ENCODE data around the gene EIF4E3. TPM values are rescaled to one million over a fixed set of nuclear protein-coding genes. Genes with fewer than 3 reads are reported as not detected.

The EIF4E3 gene
- total RNA-seq, 1 donor from 2014 or later, result 20.3 TPM

DNA sequence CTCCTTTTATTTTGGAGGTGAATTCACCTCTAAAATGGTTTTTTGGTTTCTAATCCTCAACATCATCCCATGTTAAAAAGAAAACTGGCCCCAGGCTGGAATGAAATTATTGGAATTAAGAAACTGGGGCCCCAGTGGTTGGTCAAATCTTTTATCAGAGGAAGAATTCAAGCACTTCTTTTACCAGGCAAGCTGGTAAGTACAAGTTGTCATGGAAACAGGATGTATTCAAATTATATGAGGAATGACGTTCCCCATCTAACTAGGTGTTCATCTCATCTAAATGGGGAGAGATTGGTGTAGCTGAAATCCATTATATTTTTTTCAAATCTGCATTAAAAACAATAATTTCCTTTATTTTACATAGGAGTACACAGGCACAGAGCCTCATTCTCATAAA is 9.7 kb upstream of the EIF4E3 start:
- no peaks in the 10 kb centered on the region for H3K36me3 Mint-ChIP-seq (ENCODE audit: low read depth)
- peaks cover 12% of the 10 kb centered on the region for H3K9me3 Mint-ChIP-seq
- intact Hi-C loops (cut with micrococcal nuclease), result no loop called here
- DNase-seq, result peak; percentile 22
- peaks cover 36% of the 10 kb centered on the region for H3K27me3 Mint-ChIP-seq
- no peak overlapping the region for H3K4me3 Mint-ChIP-seq
- no peak overlapping the region for H3K27ac Mint-ChIP-seq
- H3K4me1 Mint-ChIP-seq, result peaks cover 13% of the 10 kb centered on the region

DNA sequence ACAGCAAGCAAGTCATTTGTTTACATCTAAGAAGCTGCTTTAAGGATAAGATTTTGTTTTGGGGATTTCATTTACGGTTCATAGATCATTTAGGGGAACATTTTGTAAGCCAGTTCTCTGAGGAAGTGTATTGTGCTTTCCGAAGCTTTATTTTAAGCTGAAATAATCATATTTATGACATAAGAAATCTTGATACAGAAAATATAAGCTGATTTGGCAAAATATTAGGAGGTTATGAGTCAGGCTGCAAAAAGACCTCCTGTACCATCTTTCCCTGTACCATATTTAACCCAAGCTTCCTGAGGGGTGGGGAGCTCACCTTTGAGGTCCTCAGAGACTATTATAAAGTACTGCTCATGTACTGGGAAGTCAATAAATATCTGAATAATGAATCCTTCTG is 8.1 kb upstream of the EIF4E3 start:
- intact Hi-C loops (cut with micrococcal nuclease), result no loop called here
- H3K4me1 Mint-ChIP-seq, result peaks cover 27% of the 10 kb centered on the region

DNA sequence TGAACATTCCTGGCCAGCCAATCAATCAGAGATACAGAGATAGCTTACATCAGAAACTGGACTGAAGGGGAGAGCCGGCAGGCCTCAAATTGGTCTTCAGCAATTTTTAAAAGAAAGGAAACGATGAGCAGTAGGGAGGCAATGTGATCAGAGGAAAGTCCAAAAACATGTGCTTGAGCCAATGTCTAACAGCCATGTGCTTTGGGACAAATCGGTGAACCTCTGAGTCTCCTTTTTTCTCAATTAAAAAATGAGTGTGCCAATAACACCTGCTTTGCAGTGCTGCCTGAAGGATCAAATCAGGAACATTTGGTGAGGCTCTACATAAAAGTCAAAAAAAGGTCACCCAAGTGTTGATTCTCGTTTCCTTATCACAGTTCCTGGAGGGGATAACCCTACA is 7.4 kb upstream of the EIF4E3 start:
- intact Hi-C loops (cut with micrococcal nuclease), result no loop called here

More for the DNA sequence above, 8.1 kb upstream of the EIF4E3 start:
- Mint-ChIP-seq H3K4me3 (no peak overlapping the region), H3K9me3 (peaks cover 8% of the 10 kb centered on the region), H3K36me3 (ENCODE audit: low read depth) (no peaks in the 10 kb centered on the region), H3K27me3 (peaks cover 28% of the 10 kb centered on the region), H3K27ac (no peak overlapping the region)
- peak; percentile 19 for DNase-seq

DNA sequence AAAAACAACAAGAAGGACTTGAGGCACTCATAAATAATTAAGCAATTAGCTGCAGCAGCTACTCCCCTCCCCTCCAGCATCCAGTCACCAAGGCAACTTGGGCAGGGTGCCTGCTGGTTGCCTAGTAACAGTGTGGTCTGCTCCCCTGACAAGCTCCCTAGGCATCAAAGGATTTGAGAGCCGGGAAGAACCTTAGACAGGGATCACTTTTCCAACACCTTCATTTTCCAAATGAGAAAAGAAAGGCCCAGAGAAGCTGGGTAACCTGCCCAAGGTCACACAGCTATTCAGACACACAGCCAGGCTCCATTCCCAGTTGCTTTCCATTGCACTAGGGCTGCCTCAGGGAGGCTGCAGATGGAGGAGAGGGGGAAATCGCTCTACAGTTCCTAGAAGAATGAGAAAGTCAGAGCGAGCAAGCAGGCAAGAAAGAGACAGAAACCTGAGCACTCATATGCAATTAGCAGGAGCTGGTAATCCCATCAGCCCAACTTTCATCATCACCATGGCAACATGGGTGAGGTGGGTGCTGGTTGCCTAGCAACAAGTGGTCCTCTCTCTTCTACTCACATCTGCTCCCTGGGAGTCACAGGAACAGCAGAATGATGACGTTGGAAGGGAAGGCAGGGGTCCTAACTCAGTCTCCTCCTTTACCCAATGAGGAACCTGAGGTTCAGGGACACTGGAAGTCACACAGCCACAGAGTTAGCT is 3.6 kb upstream of the EIF4E3 start:
- Mint-ChIP-seq H3K4me1 (peaks cover 48% of the 10 kb centered on the region), H3K27ac (no peak overlapping the region), H3K27me3 (no peaks in the 10 kb centered on the region), H3K4me3 (no peak overlapping the region), H3K9me3 (no peaks in the 10 kb centered on the region), H3K36me3 (ENCODE audit: low read depth) (no peaks in the 10 kb centered on the region)
- intact Hi-C loops (cut with micrococcal nuclease), result loop anchor here (10.0 kb wide), 4 partner anchors 406 to 1266 kb away; partner anchors contain the start of gene PPP4R2
- DNase-seq, result peak; percentile 81

More for the DNA sequence above, 7.4 kb upstream of the EIF4E3 start:
- H3K27ac Mint-ChIP-seq, result no peak overlapping the region
- peaks cover 7% of the 10 kb centered on the region for H3K9me3 Mint-ChIP-seq
- peak; percentile 51 for DNase-seq
- H3K27me3 Mint-ChIP-seq, result peaks cover 21% of the 10 kb centered on the region
- no peaks in the 10 kb centered on the region for H3K36me3 Mint-ChIP-seq (ENCODE audit: low read depth)
- H3K4me1 Mint-ChIP-seq, result peaks cover 29% of the 10 kb centered on the region
- no peak overlapping the region for H3K4me3 Mint-ChIP-seq

DNA sequence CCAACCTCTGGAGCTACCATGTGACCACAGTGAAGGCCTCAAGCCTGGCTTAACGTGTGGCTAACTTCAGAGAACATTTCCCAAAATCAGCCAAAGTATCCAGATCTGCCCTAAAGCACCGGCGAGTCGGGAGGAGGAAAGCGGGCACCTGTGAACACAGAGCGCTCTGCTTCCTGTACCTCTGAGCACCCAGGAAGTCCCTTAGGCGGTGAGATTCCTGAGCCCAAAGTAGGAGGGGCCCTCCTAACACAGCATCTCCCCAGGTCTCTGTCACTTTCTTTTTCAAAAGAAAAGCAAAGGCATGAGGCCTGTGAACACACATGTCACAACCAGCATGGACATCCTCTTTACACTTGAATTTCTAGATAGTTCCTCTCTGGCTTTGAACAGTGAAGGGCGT is 944 bp upstream of the EIF4E3 start:
- intact Hi-C loops (cut with micrococcal nuclease), result loop anchor here (10.0 kb wide), 4 partner anchors 409 to 1269 kb away; partner anchors contain the start of gene PPP4R2
- Mint-ChIP-seq H3K4me1 (peaks cover 69% of the 10 kb centered on the region), H3K36me3 (ENCODE audit: low read depth) (peaks cover 2% of the 10 kb centered on the region), H3K9me3 (no peaks in the 10 kb centered on the region), H3K27me3 (no peaks in the 10 kb centered on the region), H3K4me3 (peak overlapping the region; percentile 96), H3K27ac (peak overlapping the region; percentile 94)
- peak; percentile 89 for DNase-seq

DNA sequence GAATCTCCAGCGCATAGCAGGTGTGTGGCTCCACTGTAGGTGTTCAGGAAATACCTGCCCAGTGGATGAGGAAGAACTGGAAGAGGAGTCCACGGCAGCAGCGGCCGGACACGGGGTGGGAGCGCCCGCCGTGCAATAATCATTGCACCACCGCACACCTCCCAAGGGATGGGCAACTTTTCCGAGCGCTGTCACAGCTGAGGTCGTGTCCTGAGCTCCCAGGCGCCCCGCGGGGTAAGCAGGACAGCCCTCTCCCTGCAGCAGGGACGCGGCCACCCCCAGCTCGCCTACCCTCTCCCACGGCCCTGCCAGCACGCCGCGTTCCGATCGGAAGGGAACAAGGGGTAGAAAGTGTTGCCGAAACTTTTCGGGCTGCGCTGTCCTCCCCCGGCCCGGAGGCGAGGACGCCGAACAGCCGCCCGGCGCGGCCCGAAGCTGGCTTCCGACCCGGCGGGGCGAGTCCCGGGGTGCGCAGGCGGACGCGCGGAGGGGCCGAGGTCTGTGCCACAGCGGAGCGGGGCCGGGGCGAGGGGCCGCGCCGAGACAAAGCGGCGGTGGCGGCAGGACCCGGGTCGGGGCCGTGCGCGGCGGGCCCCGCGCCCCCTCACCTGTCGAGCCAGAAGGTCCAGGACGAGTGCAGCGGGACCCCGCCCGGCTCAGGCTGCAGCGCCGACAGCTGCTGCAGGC is 475 bp downstream of the EIF4E3 start:
- peak; percentile 83 for DNase-seq
- Mint-ChIP-seq H3K27ac (peak overlapping the region; percentile 86), H3K27me3 (no peaks in the 10 kb centered on the region), H3K4me3 (peak overlapping the region; percentile 85), H3K4me1 (peaks cover 66% of the 10 kb centered on the region), H3K9me3 (no peaks in the 10 kb centered on the region), H3K36me3 (ENCODE audit: low read depth) (peaks cover 10% of the 10 kb centered on the region)
- intact Hi-C loops (cut with micrococcal nuclease), result loop anchor here (1.0 to 10.0 kb wide), 11 partner anchors 148 to 1305 kb away; partner anchors contain the start of genes PPP4R2, RYBP and SHQ1

DNA sequence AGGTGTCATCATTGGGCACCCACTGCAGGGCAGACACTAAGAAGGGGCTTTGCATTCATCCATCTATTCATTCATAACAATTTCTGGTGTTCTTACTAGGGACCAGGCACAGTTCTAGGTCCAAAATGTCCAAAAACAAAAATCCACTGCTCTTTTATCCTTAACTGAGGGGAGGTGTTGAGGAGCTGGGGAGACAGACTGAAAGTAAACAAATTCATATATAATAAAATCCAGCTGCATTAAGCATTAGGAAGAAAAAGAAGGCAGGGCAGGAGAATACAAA is 1.1 kb downstream of the EIF4E3 start:
- Mint-ChIP-seq H3K4me3 (peak overlapping the region; percentile 85), H3K9me3 (no peaks in the 10 kb centered on the region), H3K27ac (peak overlapping the region; percentile 86), H3K27me3 (no peaks in the 10 kb centered on the region), H3K36me3 (ENCODE audit: low read depth) (peaks cover 15% of the 10 kb centered on the region), H3K4me1 (peaks cover 65% of the 10 kb centered on the region)
- intact Hi-C loops (cut with micrococcal nuclease), result loop anchor here (1.0 to 10.0 kb wide), 11 partner anchors 148 to 1305 kb away; partner anchors contain the start of genes PPP4R2, RYBP and SHQ1
- peak; percentile 65 for DNase-seq

DNA sequence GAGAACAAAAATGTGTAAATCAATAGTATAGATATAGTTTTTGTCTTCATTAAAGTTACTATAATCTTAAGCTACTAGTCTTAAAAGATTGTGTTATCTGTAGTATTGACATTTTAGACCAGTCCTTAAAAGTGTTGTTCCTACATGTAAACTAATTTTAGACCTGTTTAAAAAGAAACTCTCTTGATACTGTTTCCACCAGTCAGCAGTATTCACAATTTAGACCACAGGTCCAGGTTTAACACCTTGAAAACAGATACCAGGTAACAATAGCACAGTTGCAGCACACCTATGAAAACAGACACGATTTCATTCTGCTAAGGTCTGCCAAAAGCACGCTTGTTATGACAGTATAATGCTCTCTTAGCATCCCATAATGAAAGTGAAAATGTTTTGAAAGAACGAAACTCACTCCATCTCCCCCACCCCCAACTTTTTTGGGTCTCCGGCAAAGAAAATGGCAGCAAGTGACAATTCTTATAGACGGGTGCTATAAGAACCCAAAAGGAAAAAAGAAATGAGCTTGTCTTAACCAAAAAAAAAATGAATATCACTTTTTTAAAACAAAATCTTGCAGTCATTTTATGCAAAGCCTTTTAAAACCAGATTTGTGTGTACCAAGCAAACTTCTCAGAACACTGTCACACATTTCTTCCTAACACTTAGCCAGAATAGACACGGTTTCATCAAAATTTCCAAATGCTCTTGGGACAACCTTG is 1.6 kb downstream of the EIF4E3 start:
- Mint-ChIP-seq H3K27me3 (no peaks in the 10 kb centered on the region), H3K4me1 (peaks cover 66% of the 10 kb centered on the region)

DNA sequence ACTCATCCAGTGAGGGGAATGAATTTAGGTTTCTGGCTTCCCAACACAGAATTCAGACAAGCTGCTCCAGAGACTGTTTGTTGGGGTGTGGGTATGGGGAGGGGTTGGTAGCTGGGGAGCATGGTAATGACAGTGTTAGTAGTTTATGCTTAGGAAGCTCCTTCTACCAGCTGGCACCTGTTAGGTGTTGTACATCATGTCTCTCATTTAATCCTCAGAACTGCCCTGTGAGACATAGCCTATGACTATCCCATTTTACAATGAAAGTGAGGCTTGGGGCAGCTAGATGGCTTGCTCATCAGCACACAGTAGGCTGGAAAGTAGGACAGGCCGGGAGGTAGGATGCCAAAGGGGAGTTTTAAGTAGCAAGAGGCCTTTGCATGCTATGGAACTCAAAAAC is 2.5 kb downstream of the EIF4E3 start:
- Mint-ChIP-seq H3K9me3 (no peaks in the 10 kb centered on the region), H3K27me3 (no peaks in the 10 kb centered on the region), H3K4me1 (peaks cover 68% of the 10 kb centered on the region), H3K27ac (peak overlapping the region; percentile 77), H3K4me3 (peak overlapping the region; percentile 75), H3K36me3 (ENCODE audit: low read depth) (peaks cover 22% of the 10 kb centered on the region)
- DNase-seq, result peak; percentile 64
- intact Hi-C loops (cut with micrococcal nuclease), result loop anchor here (1.0 to 10.0 kb wide), 12 partner anchors 11 to 1272 kb away; partner anchors contain the start of genes PPP4R2, RYBP and SHQ1

More for the DNA sequence above, 1.6 kb downstream of the EIF4E3 start:
- no peaks in the 10 kb centered on the region for H3K9me3 Mint-ChIP-seq
- DNase-seq, result peak; percentile 92
- peak overlapping the region; percentile 85 for H3K4me3 Mint-ChIP-seq
- H3K27ac Mint-ChIP-seq, result peak overlapping the region; percentile 86
- intact Hi-C loops (cut with micrococcal nuclease), result loop anchor here (1.0 to 10.0 kb wide), 13 partner anchors 12 to 1306 kb away; partner anchors contain the start of genes PPP4R2, RYBP and SHQ1
- peaks cover 19% of the 10 kb centered on the region for H3K36me3 Mint-ChIP-seq (ENCODE audit: low read depth)

DNA sequence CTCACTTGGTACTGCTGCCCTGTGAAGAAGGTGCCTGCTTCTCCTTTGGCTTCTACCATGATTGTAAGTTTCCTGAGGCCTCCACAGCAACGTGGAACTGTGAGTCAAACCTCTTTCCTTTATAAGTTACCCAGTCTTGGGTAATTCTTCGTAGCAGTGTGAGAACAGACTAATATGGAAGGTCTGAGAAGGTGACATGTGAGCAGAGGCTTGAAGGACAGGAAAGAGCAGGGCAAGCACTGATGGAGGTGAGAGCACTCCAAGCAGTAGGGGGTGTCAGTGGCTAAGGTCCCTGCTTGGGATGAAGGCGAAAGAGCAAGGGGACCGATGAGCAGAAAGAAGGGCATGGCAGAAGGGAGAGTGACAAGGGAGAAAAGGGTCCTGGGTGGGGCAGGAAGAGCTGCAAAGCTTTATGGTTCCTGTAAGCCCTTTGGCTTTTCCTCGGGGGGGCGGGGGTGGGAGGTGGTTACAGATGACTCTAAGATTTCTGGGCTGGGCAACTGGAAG is 3.5 kb downstream of the EIF4E3 start:
- peak; percentile 79 for DNase-seq
- H3K36me3 Mint-ChIP-seq (ENCODE audit: low read depth), result peaks cover 22% of the 10 kb centered on the region

DNA sequence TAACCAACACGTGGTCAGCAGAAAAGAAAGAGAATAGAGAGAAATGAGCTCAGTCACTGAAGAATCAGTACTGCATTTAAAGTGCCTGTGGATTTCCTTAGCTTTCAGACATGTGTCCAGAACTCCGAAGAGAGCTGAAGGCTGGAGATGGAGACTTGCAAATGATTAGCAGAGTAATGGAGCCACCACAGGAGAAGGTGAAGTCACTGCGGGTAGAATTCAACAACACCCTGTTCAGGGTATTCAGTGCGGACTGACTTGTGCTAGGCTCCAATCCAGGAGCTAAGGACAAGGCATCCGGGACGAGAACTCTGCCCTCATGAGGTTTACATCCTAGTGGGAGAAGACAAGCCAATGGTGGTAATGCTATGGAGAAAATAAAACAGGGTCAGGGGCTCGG is 4.2 kb downstream of the EIF4E3 start:
- intact Hi-C loops (cut with micrococcal nuclease), result loop anchor here (5.0 to 10.0 kb wide), 10 partner anchors 151 to 1274 kb away; partner anchors contain the start of genes PPP4R2, RYBP and SHQ1
- peak overlapping the region; percentile 95 for H3K27ac Mint-ChIP-seq
- H3K4me1 Mint-ChIP-seq, result peaks cover 68% of the 10 kb centered on the region
- no peaks in the 10 kb centered on the region for H3K27me3 Mint-ChIP-seq
- no peaks in the 10 kb centered on the region for H3K9me3 Mint-ChIP-seq
- peak overlapping the region; percentile 75 for H3K4me3 Mint-ChIP-seq
- DNase-seq, result peak; percentile 52
- peaks cover 22% of the 10 kb centered on the region for H3K36me3 Mint-ChIP-seq (ENCODE audit: low read depth)

More for the DNA sequence above, 3.5 kb downstream of the EIF4E3 start:
- no peaks in the 10 kb centered on the region for H3K9me3 Mint-ChIP-seq
- H3K4me3 Mint-ChIP-seq, result peak overlapping the region; percentile 75
- H3K27ac Mint-ChIP-seq, result peak overlapping the region; percentile 95
- intact Hi-C loops (cut with micrococcal nuclease), result loop anchor here (2.0 to 10.0 kb wide), 11 partner anchors 19 to 1273 kb away; partner anchors contain the start of genes PPP4R2, RYBP and SHQ1
- no peaks in the 10 kb centered on the region for H3K27me3 Mint-ChIP-seq
- H3K4me1 Mint-ChIP-seq, result peaks cover 75% of the 10 kb centered on the region

DNA sequence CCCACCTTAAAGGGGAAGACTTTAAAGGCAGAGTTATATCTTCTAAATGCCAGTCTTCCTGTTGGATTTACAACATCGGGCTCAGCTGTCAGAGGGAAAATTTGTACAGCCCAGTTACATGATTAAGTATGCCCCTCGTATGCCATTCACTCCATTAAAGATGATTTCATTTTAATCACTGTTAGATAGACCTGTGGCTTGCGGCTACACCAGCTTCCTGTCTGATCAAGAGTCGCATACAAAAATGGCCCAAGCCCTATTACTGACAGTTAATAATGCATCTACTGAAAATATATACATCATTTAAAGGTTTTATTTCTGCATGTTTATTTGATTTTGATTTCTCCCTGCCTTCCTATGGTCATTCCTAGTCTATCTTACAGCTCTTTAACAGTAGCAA is 7.1 kb downstream of the EIF4E3 start:
- Mint-ChIP-seq H3K4me1 (peaks cover 63% of the 10 kb centered on the region), H3K27me3 (no peaks in the 10 kb centered on the region), H3K27ac (no peak overlapping the region), H3K4me3 (no peak overlapping the region), H3K36me3 (ENCODE audit: low read depth) (peaks cover 27% of the 10 kb centered on the region), H3K9me3 (no peaks in the 10 kb centered on the region)
- intact Hi-C loops (cut with micrococcal nuclease), result no loop called here
- DNase-seq, result no peak

DNA sequence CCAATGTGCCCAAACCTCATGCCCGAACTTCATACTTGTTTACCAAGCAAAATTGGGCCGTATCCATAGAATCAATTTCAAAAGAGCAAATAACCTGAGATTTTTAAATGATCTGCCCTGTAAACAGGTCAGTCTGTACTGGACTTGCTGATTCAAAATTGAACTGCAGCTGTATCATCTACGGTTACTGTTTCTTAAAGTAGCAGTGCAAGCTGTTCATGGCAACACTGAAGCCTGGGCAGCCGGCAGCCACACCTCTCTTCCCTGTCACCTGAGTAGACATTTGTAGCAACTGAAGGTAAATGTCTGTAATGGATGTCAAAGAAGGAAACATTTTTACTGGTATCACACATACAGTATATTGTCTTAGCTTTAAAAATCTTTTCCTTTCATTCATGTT is 10.6 kb downstream of the EIF4E3 start:
- Mint-ChIP-seq H3K27me3 (no peaks in the 10 kb centered on the region), H3K4me3 (no peak overlapping the region), H3K27ac (no peak overlapping the region), H3K36me3 (ENCODE audit: low read depth) (peaks cover 19% of the 10 kb centered on the region), H3K4me1 (peaks cover 58% of the 10 kb centered on the region), H3K9me3 (no peaks in the 10 kb centered on the region)
- intact Hi-C loops (cut with micrococcal nuclease), result loop anchor here (5.0 kb wide), 3 partner anchors 68 to 1373 kb away; no protein-coding TSS in a partner anchor
- no peak for DNase-seq

Data from activated CD4-positive, alpha-beta T cell treated with anti-CD3 and anti-CD28 coated beads, Interleukin-2, amount 10 ng/mL, durations not matched to agents 24 days and 14 days (primary cell).